Mucosa of descending colon (tissue), 3 donors: ENCODE results near the gene JADE1. TPM values are rescaled to one million over a fixed set of nuclear protein-coding genes. Genes with fewer than 3 reads are reported as not detected.

Experiments used
- ATAC-seq: fragments of 200-7000 bp; cut with Tn5 transposase; one replicate; pipeline ENCODE4 v1.9.1; 2020; ENCODE audit warnings: mild to moderate bottlenecking, moderate library complexity
- DNase-seq, 3 donors: peaks; one replicate each; pipeline ENCODE4 v3.0.0-alpha.2; 2020
- H3K36me3 ChIP-seq: fragments of 200-600 bp; one replicate; pipeline ENCODE4 v1.8.0; 2021; ENCODE audit warnings: low read depth, mild to moderate bottlenecking
- H3K4me1 ChIP-seq: fragments of 200-600 bp; one replicate; pipeline ENCODE4 v1.8.0; 2021; ENCODE audit warnings: low read depth, mild to moderate bottlenecking
- H3K4me3 ChIP-seq: fragments of 200-600 bp; one replicate; pipeline ENCODE4 v1.8.0; 2021; ENCODE audit warnings: mild to moderate bottlenecking
- H3K9me3 ChIP-seq: fragments of 200-600 bp; one replicate; pipeline ENCODE4 v1.8.0; 2021; ENCODE audit warnings: mild to moderate bottlenecking
- CTCF ChIP-seq: fragments of 200-600 bp; IDR thresholded peaks from one replicate; pipeline ENCODE4 v1.8.0; 2022; ENCODE audit warnings: antibody characterized with exemption, mild to moderate bottlenecking
- intact Hi-C, 2 donors: fragments of 100-400 bp; cut with DNase I in 1 of 2; cut with micrococcal nuclease in 1 of 2; formaldehyde crosslinking; loops; one replicate each; pipeline versions ENCODE4 v1.11.0 to v1.11.1; 2022; cut with DNase I, micrococcal nuclease
- total RNA-seq, 3 donors: library from RNA; stranded (reverse); fragmentation: NEBNext Ultra II Directional in 2 of 3; extraction: Animal tissue kit (Norgen Biotek cat#: 25700) in 2 of 3; gene quantifications; one replicate each; pipeline versions ENCODE4 v1.2.1 to v1.2.4, GENCODE V29; 2021 to 2023
- donor health status: DM: no; HTN: no; CAD: no; lungs with moderate emphysema.
- donor health status: DM: no; HTN: no; CAD: no.
- donor health status: DM: no; HTN: yes; CAD: no.

Gene JADE1
- total RNA-seq, 3 donors from 2014 or later, result 8.5 to 30.9 (median 10.8) TPM

GRCh38 chr4:128869776-128870509 is 60.4 kb downstream of the JADE1 start:
- ATAC-seq (no peak), DNase-seq (no peak)
- Histone ChIP-seq H3K9me3 (no peaks in the 10 kb centered on the region), H3K36me3 (no peaks in the 10 kb centered on the region), H3K4me1 (peaks cover 3% of the 10 kb centered on the region), H3K4me3 (no peak overlapping the region)
- intact Hi-C loops, result loop anchor here (10.0 kb wide), 1 partner anchor 675 kb away; no protein-coding TSS in a partner anchor
- TF ChIP-seq CTCF, result no peak

- Histone ChIP-seq H3K36me3 (no peaks in the 10 kb centered on the region), H3K4me3 (no peak overlapping the region), H3K9me3 (no peaks in the 10 kb centered on the region), H3K4me1 (peaks cover 3% of the 10 kb centered on the region)
- DNase-seq (no peak), ATAC-seq (peak; percentile 16)
- intact Hi-C loops, result no loop called here
- TF ChIP-seq CTCF, result no peak
These were observed 62.4 kb downstream of the JADE1 start for GRCh38 chr4:128871948-128872347.

- Histone ChIP-seq H3K4me1 (no peaks in the 10 kb centered on the region), H3K4me3 (no peak overlapping the region), H3K36me3 (no peaks in the 10 kb centered on the region), H3K9me3 (no peaks in the 10 kb centered on the region)
- ATAC-seq (no peak), DNase-seq (no peak)
- intact Hi-C loops, result no loop called here
- TF ChIP-seq CTCF, result no peak
These were observed 66.7 kb downstream of the JADE1 start for GRCh38 chr4:128876200-128876599.

- Histone ChIP-seq H3K36me3 (no peaks in the 10 kb centered on the region), H3K9me3 (no peaks in the 10 kb centered on the region), H3K4me1 (no peaks in the 10 kb centered on the region), H3K4me3 (no peak overlapping the region)
- no peak for TF ChIP-seq CTCF
- ATAC-seq (no peak), DNase-seq (no peak)
- intact Hi-C loops, result no loop called here
These were observed 68.4 kb downstream of the JADE1 start for GRCh38 chr4:128877934-128878333.

- no peaks in the 10 kb centered on the region for H3K9me3 ChIP-seq
- DNase-seq (no peak), ATAC-seq (no peak)
- intact Hi-C loops, result no loop called here
- no peaks in the 10 kb centered on the region for H3K4me1 ChIP-seq
- H3K4me3 ChIP-seq, result no peak overlapping the region
- TF ChIP-seq CTCF, result no peak
- H3K36me3 ChIP-seq, result no peaks in the 10 kb centered on the region
These were observed 69.8 kb downstream of the JADE1 start for GRCh38 chr4:128879283-128879682.
